GM12878 (cell line): ENCODE results near the gene STPG3. TPM values are rescaled to one million over a fixed set of nuclear protein-coding genes. Genes with fewer than 3 reads are reported as not detected.

ENCODE experiments used
- ATAC-seq: fragments of 200-7000 bp; cut with Tn5 transposase; 3 replicates; pipeline ENCODE4 v1.9.1; 2020; ENCODE audit warnings: mild to moderate bottlenecking, moderate library complexity
- BruUV-seq: library from RNA; stranded (reverse); fragments of 400-500 nt; replicated peaks from 2 replicates; lab custom pipeline; 2021; lab: Mats Ljungman, UMichigan
- CTCF ChIA-PET: fragments of 300-600 bp; sonication (Branson Sonifier 250); formaldehyde crosslinking; extraction: SDS; loops from one replicate; lab custom pipeline; 2021; ENCODE audit warnings: inconsistent platforms; lab: Yijun Ruan, JAX
- POLR2A ChIA-PET: fragments of 350-600 bp; formaldehyde crosslinking; extraction: SDS; loops from one replicate; lab custom pipeline; 2021; ENCODE audit warnings: inconsistent platforms; lab: Charles Lee
- RAD21 ChIA-PET: fragments of 300-600 bp; sonication (Branson Sonifier 250); formaldehyde crosslinking; loops from one replicate; lab custom pipeline; 2023; ENCODE audit warnings: antibody characterized with exemption; ENCODE audit not compliant: unreplicated experiment; lab: Charles Lee
- SMC1A ChIA-PET: fragments of 300-600 bp; sonication (Branson Sonifier 250); formaldehyde crosslinking; loops from one replicate; lab custom pipeline; 2023; ENCODE audit not compliant: unreplicated experiment, uncharacterized antibody; lab: Charles Lee
- DNase-seq: peaks from one replicate; pipeline ENCODE4 v3.0.0-alpha.2; 2011; ENCODE audit warnings: low read depth, low spot score
- FAIRE-seq: peaks from 3 replicates; lab custom pipeline; 2011; peaks lifted over from hg19 to GRCh38; lab: Jason Lieb, UNC
- H2AFZ ChIP-seq: 2 replicates; pipeline ENCODE4 v1.6.0; 2011; ENCODE audit warnings: low read depth, low read length, control low read depth; ENCODE audit not compliant: control insufficient read depth
- H3K27ac ChIP-seq: 2 replicates; pipeline ENCODE4 v1.5.1; 2011; ENCODE audit warnings: control low read depth; ENCODE audit not compliant: control insufficient read depth, insufficient read depth
- H3K27me3 ChIP-seq, 2 experiments: replicated peaks in 1 of 2; 2 replicates each; pipeline versions ENCODE4 v1.6.0 to v1.6.1; 2011; ENCODE audit warnings: low read length in 1 of 2; ENCODE audit not compliant: control insufficient read depth in 2 of 2, insufficient read depth in 2 of 2
- H3K36me3 ChIP-seq, 2 experiments: 2 replicates each; pipeline ENCODE4 v1.5.1; 2011; ENCODE audit warnings: low read length in 1 of 2; ENCODE audit not compliant: control insufficient read depth in 2 of 2, insufficient read depth in 2 of 2
- H3K4me1 ChIP-seq: 2 replicates; pipeline ENCODE4 v1.6.1; 2011; ENCODE audit warnings: mild to moderate bottlenecking, low read length, moderate library complexity, mixed read lengths; ENCODE audit not compliant: control insufficient read depth, insufficient read depth
- H3K4me2 ChIP-seq: 2 replicates; pipeline ENCODE4 v1.6.0; 2011; ENCODE audit warnings: control low read depth; ENCODE audit not compliant: control insufficient read depth, insufficient read depth
- H3K4me3 ChIP-seq: fragments of 200-600 bp; sonication (generic); 2 replicates; pipeline ENCODE4 v1.5.1; 2016
- H3K79me2 ChIP-seq: 2 replicates; pipeline ENCODE4 v1.6.0; 2011; ENCODE audit warnings: low read length; ENCODE audit not compliant: control insufficient read depth, insufficient read depth
- H3K9ac ChIP-seq: 2 replicates; pipeline ENCODE4 v1.8.0; 2011; ENCODE audit warnings: low read length, control low read depth, mixed read lengths; ENCODE audit not compliant: control insufficient read depth, insufficient read depth
- H3K9me3 ChIP-seq: replicated peaks from 3 replicates; pipeline ENCODE4 v1.5.1; 2011; ENCODE audit warnings: mild to moderate bottlenecking, low read length; ENCODE audit not compliant: control insufficient read depth, insufficient read depth
- H4K20me1 ChIP-seq: 2 replicates; pipeline ENCODE4 v1.6.0; 2011; ENCODE audit not compliant: control insufficient read depth, insufficient read depth
- BCL11A ChIP-seq: IDR thresholded peaks from 2 replicates; pipeline ENCODE4 v1.6.1; 2011; ENCODE audit warnings: low read depth, low read length
- MEF2A ChIP-seq: IDR thresholded peaks from 2 replicates; pipeline ENCODE4 v1.6.1; 2011; ENCODE audit warnings: low read depth, mild to moderate bottlenecking, low read length, moderate library complexity; ENCODE audit not compliant: insufficient read depth
- RBBP5 ChIP-seq: fragments of 200-600 bp; sonication (generic); conservative IDR thresholded peaks from 2 replicates; pipeline ENCODE4 v1.6.1; 2016
- SMAD5 ChIP-seq: IDR thresholded peaks from 2 replicates; pipeline ENCODE4 v1.6.1; 2016; ENCODE audit warnings: antibody characterized with exemption, low read depth
- SUPT20H ChIP-seq: IDR thresholded peaks from 2 replicates; pipeline ENCODE4 v1.6.1; 2011; ENCODE audit warnings: low read depth, mild to moderate bottlenecking, low read length, moderate library complexity, borderline replicate concordance; ENCODE audit not compliant: control insufficient read depth
- SUZ12 ChIP-seq: fragments of 200-600 bp; sonication (generic); IDR thresholded peaks from one replicate; pipeline ENCODE4 v1.6.1; 2018; ENCODE audit warnings: antibody characterized with exemption, mild to moderate bottlenecking; ENCODE audit not compliant: unreplicated experiment
- TCF7 ChIP-seq: IDR thresholded peaks from 2 replicates; pipeline ENCODE4 v1.6.1; 2014; ENCODE audit warnings: antibody characterized with exemption, borderline replicate concordance
- WRNIP1 ChIP-seq: IDR thresholded peaks from 2 replicates; pipeline ENCODE4 v1.6.1; 2011; ENCODE audit warnings: low read depth, low read length, improper control_type of control experiment, borderline replicate concordance
- ZZZ3 ChIP-seq: IDR thresholded peaks from 2 replicates; pipeline ENCODE4 v1.6.1; 2011; ENCODE audit warnings: low read depth; ENCODE audit not compliant: control insufficient read depth, insufficient read length
- WGBS: methylation state at CpG from one replicate; pipeline ENCODE4 v1.1.6; 2016; ENCODE audit warnings: low lambda C conversion rate; ENCODE audit not compliant: insufficient replicate concordance, insufficient coverage; ENCODE audit errors: missing lambda C conversion rate; 5-methylcytosine and 5-hydroxymethylcytosine counted together
- in situ Hi-C: fragments of 300-500 bp; cut with MboI; formaldehyde crosslinking; loops from 9 replicates; pipeline ENCODE4 v1.14.3; 2018; ENCODE audit warnings: mixed read lengths
- intact Hi-C: fragments of 100-400 bp; cut with micrococcal nuclease; formaldehyde crosslinking; loops from one replicate; pipeline ENCODE4 v1.14.2; 2022; ENCODE audit not compliant: unreplicated experiment
- polyA plus RNA-seq, 11 experiments: library from polyadenylated mRNA; depleted of rRNA in 4 of 11; unstranded in 6 of 11; stranded (reverse) in 5 of 11; fragments of >200 nt; fragmentation: Nextera tagmentation in 4 of 11; fragmentation: Illumina TruSeq in 1 of 11; extraction: Ambion mirVana in 4 of 11; extraction: Trizol in 1 of 11; gene quantifications; 1 replicate in 1 of 11; 2 replicates in 10 of 11; pipeline versions ENCODE4 v1.2.1 to v1.2.3, GENCODE V29; 2011 to 2016; ENCODE audit warnings: inconsistent platforms in 2 of 11, missing spikeins in 2 of 11, low read depth in 1 of 11
- total RNA-seq, 4 experiments: library from RNA; depleted of rRNA in 3 of 4; stranded (reverse); fragments of >200 nt in 3 of 4; fragmentation: Illumina TruSeq in 1 of 4; extraction: Trizol in 1 of 4; gene quantifications; 2 replicates each; pipeline versions ENCODE4 v1.2.1 to v1.2.3, GENCODE V29; 2013 to 2021
- TF ChIP-seq, protein P1 (sequence below): IDR thresholded peaks from 2 replicates; pipeline ENCODE4 v1.6.1; 2011; ENCODE audit warnings: borderline replicate concordance, low read depth, mild to moderate bottlenecking, moderate library complexity, mixed read lengths, low read length; ENCODE audit not compliant: insufficient read depth; ENCODE audit errors: extremely low read length
- TF ChIP-seq, protein P2 (sequence below): IDR thresholded peaks from 2 replicates; pipeline ENCODE4 v1.6.1; 2012; ENCODE audit warnings: low read depth, low read length, improper control_type of control experiment
- TF ChIP-seq, protein P3 (sequence below): fragments of 450-650 bp; IDR thresholded peaks from 2 replicates; pipeline ENCODE4 v1.6.1; 2017; ENCODE audit warnings: mild to moderate bottlenecking, moderate library complexity

Gene STPG3
- total and polyA plus RNA-seq, 10 of the 15 experiments (the other 5 are each of a cell fraction or from before 2014, with no cell fraction given): not detected

DNA sequence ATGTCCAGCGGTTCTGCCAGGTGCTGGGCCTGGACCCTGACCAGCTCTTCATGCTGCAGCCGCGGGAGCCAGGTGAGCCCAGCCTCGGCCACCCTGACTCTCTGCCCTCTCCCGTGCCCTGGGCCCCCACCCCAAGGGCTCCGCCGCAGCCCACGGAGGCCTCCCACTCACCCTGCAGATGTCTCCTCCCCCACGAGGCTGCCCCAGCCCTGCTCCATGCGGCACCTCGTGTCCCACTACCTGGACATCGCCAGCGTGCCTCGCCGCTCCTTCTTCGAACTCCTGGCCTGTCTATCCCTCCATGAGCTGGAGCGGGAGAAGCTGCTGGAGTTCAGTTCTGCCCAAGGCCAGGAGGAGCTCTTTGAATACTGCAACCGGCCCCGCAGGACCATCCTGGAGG lies 36.5 kb upstream of the STPG3 start:
- no peaks in the 10 kb centered on the region for H3K9me3 ChIP-seq
- peaks cover 0 to 2% of the 10 kb centered on the region in 2 experiments; a peak in 3 of 4 replicates for H3K36me3 ChIP-seq
- RAD21 ChIA-PET: no interaction called here
- 93% methylated on average over 18 of the region's 19 CpGs for WGBS
- no peaks in the 10 kb centered on the region for H4K20me1 ChIP-seq
- TF ChIP-seq TCF7 (no peak), WRNIP1 (no peak), SUPT20H (no peak), SMAD5 (no peak), ZZZ3 (no peak), RBBP5 (no peak), BCL11A (no peak), MEF2A (no peak), SUZ12 (no peak)
- TF ChIP-seq, protein P1, sequence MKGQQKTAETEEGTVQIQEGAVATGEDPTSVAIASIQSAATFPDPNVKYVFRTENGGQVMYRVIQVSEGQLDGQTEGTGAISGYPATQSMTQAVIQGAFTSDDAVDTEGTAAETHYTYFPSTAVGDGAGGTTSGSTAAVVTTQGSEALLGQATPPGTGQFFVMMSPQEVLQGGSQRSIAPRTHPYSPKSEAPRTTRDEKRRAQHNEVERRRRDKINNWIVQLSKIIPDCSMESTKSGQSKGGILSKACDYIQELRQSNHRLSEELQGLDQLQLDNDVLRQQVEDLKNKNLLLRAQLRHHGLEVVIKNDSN: no peak
- TF ChIP-seq, protein P2, sequence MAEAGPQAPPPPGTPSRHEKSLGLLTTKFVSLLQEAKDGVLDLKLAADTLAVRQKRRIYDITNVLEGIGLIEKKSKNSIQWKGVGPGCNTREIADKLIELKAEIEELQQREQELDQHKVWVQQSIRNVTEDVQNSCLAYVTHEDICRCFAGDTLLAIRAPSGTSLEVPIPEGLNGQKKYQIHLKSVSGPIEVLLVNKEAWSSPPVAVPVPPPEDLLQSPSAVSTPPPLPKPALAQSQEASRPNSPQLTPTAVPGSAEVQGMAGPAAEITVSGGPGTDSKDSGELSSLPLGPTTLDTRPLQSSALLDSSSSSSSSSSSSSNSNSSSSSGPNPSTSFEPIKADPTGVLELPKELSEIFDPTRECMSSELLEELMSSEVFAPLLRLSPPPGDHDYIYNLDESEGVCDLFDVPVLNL: no peak
- TF ChIP-seq, protein P3, sequence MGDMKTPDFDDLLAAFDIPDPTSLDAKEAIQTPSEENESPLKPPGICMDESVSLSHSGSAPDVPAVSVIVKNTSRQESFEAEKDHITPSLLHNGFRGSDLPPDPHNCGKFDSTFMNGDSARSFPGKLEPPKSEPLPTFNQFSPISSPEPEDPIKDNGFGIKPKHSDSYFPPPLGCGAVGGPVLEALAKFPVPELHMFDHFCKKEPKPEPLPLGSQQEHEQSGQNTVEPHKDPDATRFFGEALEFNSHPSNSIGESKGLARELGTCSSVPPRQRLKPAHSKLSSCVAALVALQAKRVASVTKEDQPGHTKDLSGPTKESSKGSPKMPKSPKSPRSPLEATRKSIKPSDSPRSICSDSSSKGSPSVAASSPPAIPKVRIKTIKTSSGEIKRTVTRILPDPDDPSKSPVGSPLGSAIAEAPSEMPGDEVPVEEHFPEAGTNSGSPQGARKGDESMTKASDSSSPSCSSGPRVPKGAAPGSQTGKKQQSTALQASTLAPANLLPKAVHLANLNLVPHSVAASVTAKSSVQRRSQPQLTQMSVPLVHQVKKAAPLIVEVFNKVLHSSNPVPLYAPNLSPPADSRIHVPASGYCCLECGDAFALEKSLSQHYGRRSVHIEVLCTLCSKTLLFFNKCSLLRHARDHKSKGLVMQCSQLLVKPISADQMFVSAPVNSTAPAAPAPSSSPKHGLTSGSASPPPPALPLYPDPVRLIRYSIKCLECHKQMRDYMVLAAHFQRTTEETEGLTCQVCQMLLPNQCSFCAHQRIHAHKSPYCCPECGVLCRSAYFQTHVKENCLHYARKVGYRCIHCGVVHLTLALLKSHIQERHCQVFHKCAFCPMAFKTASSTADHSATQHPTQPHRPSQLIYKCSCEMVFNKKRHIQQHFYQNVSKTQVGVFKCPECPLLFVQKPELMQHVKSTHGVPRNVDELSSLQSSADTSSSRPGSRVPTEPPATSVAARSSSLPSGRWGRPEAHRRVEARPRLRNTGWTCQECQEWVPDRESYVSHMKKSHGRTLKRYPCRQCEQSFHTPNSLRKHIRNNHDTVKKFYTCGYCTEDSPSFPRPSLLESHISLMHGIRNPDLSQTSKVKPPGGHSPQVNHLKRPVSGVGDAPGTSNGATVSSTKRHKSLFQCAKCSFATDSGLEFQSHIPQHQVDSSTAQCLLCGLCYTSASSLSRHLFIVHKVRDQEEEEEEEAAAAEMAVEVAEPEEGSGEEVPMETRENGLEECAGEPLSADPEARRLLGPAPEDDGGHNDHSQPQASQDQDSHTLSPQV: no peak
- in situ Hi-C loops: no loop called here
- no peaks in the 10 kb centered on the region for H3K79me2 ChIP-seq
- no peak for ATAC-seq
- no peaks in the 10 kb centered on the region for H3K27me3 ChIP-seq
- intact Hi-C loops: no loop called here
- no peak overlapping the region for H3K4me2 ChIP-seq
- SMC1A ChIA-PET: no interaction called here
- BruUV-seq: no TSS peak
- CTCF ChIA-PET: interaction anchor here (1.1 kb wide), 1 partner anchor 12 kb away, joined by 3 read pairs; the partner anchor contains the start of gene RNF224
- no peak overlapping the region for H3K4me3 ChIP-seq
- no peaks in the 10 kb centered on the region for H3K4me1 ChIP-seq
- no peak for FAIRE-seq
- no peak overlapping the region for H2AFZ ChIP-seq
- no peak overlapping the region for H3K9ac ChIP-seq
- POLR2A ChIA-PET: interaction anchor here (1.2 kb wide), 1 partner anchor 14 kb away, joined by 4 read pairs; the partner anchor contains the start of gene TPRN
- no peak overlapping the region for H3K27ac ChIP-seq
- no peak for DNase-seq
